Measurements from ENCODE around the gene CDC14A. TPM values are rescaled to one million over a fixed set of nuclear protein-coding genes. Genes with fewer than 3 reads are reported as not detected.

CDC14A gene
- polyA plus RNA-seq, 6 donors from 2014 or later = 6.1 to 17.1 (median 14.4) TPM

DNA sequence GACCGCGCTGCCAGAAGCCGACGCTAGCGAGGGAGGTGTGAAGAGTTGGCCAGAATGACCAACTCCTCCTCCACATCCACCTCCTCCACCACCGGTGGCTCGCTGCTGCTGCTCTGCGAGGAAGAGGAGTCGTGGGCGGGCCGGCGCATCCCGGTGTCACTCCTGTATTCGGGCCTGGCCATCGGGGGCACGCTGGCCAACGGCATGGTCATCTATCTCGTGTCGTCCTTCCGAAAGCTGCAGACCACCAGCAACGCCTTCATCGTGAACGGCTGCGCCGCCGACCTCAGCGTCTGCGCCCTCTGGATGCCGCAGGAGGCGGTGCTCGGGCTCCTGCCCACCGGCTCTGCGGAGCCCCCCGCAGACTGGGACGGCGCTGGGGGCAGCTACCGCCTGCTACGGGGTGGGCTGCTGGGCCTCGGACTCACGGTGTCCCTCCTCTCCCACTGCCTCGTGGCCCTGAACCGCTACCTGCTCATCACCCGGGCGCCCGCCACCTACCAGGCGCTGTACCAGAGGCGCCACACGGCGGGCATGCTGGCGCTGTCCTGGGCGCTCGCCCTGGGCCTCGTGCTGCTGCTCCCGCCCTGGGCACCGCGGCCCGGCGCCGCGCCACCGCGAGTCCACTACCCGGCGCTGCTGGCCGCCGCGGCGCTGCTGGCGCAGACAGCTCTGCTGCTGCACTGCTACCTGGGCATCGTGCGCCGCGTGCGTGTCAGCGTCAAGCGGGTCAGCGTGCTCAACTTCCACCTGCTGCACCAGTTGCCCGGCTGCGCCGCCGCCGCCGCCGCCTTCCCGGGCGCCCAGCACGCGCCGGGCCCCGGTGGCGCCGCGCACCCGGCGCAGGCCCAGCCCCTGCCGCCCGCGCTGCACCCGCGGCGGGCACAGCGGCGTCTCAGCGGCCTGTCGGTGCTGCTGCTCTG lies 186.9 kb downstream of the CDC14A start:
- ATAC-seq (ENCODE audit: low read depth in 2 of 2) (peak; percentile 35 to 40), DNase-seq (no peak)
- peaks cover 0 to 2% (median 0%) of the 10 kb centered on the region in 7 donors for H3K9me3 Mint-ChIP-seq
- peaks cover 41 to 66% (median 66%) of the 10 kb centered on the region in 3 donors for H3K27me3 Mint-ChIP-seq
- peaks cover 4 to 7% (median 6%) of the 10 kb centered on the region in 3 donors for H3K4me1 Mint-ChIP-seq
- no peak overlapping the region for H3K27ac Mint-ChIP-seq
- no peaks in the 10 kb centered on the region for H3K36me3 Mint-ChIP-seq
- peak overlapping the region in 7 of 8 donors; percentile 6 to 80 (median 63) for H3K4me3 Mint-ChIP-seq

DNA sequence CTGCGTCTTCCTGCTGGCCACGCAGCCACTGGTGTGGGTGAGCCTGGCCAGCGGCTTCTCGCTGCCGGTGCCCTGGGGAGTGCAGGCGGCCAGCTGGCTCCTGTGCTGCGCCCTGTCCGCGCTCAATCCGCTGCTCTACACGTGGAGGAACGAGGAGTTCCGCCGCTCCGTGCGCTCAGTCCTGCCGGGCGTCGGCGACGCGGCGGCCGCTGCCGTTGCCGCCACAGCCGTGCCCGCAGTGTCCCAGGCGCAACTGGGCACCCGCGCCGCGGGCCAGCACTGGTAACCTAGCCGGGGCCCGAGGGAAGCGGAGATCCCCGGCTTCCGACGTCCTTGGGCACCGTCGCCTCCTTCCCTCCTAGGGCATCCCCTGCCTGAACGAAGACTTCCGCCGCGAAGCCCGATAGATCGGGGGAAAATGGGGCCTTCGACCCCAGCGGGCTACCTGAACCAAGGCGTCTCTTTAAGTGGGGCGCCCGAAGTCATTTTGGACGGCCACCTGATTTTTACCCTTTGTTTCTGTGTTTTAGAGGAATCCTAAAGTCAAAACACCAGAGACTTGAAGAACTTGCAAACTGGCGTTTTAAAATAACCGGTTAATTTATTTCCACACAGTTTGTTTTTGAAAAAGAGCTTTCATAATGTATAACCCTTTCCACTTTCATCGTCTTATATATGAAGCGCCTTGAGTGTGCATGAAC lies 187.7 kb downstream of the CDC14A start:
- no peaks in the 10 kb centered on the region for H3K9me3 Mint-ChIP-seq
- H3K27me3 Mint-ChIP-seq = peaks cover 41 to 65% (median 61%) of the 10 kb centered on the region in 3 donors
- H3K36me3 Mint-ChIP-seq = no peaks in the 10 kb centered on the region
- peak; percentile 24 to 32 for ATAC-seq (ENCODE audit: low read depth in 2 of 2)
- DNase-seq = no peak
- peaks cover 4 to 7% (median 6%) of the 10 kb centered on the region in 3 donors for H3K4me1 Mint-ChIP-seq
- H3K27ac Mint-ChIP-seq = no peak overlapping the region
- H3K4me3 Mint-ChIP-seq = peak overlapping the region in 7 of 8 donors; percentile 15 to 81 (median 67)

DNA sequence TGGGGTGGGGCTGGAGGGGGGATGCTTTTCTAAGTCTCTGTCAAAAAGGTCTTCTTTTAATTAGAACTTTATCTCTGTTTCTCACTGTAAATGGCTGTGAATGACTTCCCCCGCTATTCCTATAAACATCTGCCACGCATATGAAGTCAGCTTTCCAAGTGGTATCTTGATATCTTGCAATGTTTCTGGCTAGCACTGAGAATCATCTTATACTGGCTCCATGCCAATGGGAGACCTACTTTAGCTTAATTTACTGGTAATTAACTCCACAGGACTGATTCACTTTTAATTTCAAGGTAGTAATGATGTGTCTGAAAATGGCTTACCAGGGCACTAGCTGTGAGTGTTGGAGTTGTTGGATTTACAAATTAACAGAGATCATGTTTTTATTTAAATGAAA lies 190.0 kb downstream of the CDC14A start:
- DNase-seq (no peak), ATAC-seq (ENCODE audit: low read depth in 2 of 2) (no peak)
- no peaks in the 10 kb centered on the region for H3K9me3 Mint-ChIP-seq
- peaks cover 19 to 42% (median 39%) of the 10 kb centered on the region in 3 donors for H3K27me3 Mint-ChIP-seq
- H3K36me3 Mint-ChIP-seq = no peaks in the 10 kb centered on the region
- H3K4me1 Mint-ChIP-seq = peaks cover 0 to 7% (median 0%) of the 10 kb centered on the region in 3 donors
- H3K4me3 Mint-ChIP-seq = no peak overlapping the region
- no peak overlapping the region for H3K27ac Mint-ChIP-seq

DNA sequence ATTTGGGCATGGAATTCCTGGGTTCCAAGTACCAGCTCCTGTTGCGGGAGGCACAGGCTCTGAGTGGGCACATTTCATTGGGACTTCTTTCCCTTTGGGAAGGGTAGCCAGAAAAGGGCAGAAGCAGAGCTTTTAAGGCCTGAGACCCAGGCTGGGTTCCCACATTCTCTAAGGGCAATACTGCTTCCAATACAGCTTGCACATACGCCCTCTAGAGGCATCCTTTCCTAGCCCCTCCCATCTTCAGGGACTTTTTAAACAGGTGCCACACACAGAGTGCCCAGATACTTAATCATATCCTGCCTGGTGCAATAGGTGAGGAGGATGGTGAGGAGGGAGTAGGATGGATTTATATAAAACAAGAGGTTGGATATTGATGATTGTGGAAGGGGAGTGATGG lies 191.3 kb downstream of the CDC14A start:
- DNase-seq = no peak
- no peaks in the 10 kb centered on the region for H3K9me3 Mint-ChIP-seq
- peaks cover 0 to 4% (median 0%) of the 10 kb centered on the region in 3 donors for H3K4me1 Mint-ChIP-seq
- H3K4me3 Mint-ChIP-seq = no peak overlapping the region
- peak in 1 of 2 donors; percentile 45 for ATAC-seq (ENCODE audit: low read depth in 2 of 2)
- H3K27ac Mint-ChIP-seq = no peak overlapping the region
- H3K27me3 Mint-ChIP-seq = peaks cover 16 to 30% (median 26%) of the 10 kb centered on the region in 3 donors
- H3K36me3 Mint-ChIP-seq = no peaks in the 10 kb centered on the region

DNA sequence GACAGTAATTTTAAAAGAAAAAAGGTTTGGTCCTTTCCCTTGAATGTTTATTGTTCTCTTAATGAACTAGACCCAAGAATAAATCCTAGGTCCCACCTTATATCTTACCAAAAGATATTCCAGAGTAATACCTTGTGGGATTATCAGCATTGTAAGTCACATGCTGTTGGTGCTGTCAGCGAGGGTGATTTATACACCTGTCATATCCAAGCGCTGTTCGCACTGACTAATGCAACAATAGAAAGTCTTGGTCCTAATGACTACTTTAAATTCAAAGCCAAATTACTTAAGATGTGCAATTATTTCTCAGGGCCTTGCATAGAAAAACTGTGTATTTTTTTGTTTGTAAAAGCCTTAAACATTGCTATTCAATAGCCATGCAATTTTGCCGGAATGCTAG lies 192.5 kb downstream of the CDC14A start:
- peaks cover 23 to 35% (median 31%) of the 10 kb centered on the region in 3 donors for H3K27me3 Mint-ChIP-seq
- no peak overlapping the region for H3K4me3 Mint-ChIP-seq
- no peak for ATAC-seq (ENCODE audit: low read depth in 2 of 2)

DNA sequence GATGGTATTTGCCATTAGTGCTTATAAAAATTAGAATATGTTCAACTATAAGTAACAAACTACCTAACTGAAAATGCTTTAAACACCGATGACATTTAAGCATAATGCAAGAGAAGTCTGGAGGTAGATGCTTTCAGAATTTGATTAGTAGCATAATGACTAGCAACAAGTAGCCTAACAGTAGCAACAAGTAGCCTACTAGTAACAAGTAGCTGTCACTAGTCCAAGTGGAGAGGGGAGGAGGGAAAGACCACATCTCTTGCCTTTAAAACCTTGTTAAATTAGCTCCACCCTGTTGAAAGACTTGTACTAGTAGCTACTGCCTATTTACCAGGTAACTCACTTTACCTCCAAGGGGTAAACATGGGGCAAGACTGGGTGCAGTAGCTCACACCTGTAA lies 193.5 kb downstream of the CDC14A start:
- Mint-ChIP-seq H3K4me3 (no peak overlapping the region), H3K4me1 (no peaks in the 10 kb centered on the region), H3K9me3 (peaks cover 0 to 16% (median 8%) of the 10 kb centered on the region in 7 donors), H3K27me3 (peaks cover 16 to 44% (median 23%) of the 10 kb centered on the region in 3 donors), H3K27ac (no peak overlapping the region), H3K36me3 (peaks cover 3 to 9% of the 10 kb centered on the region in 2 donors)
- DNase-seq (no peak), ATAC-seq (ENCODE audit: low read depth in 2 of 2) (no peak)

More for the DNA sequence above, 192.5 kb downstream of the CDC14A start:
- Mint-ChIP-seq H3K9me3 (peaks cover 0 to 5% (median 0%) of the 10 kb centered on the region in 7 donors), H3K36me3 (no peaks in the 10 kb centered on the region), H3K27ac (no peak overlapping the region), H3K4me1 (peaks cover 0 to 2% (median 0%) of the 10 kb centered on the region in 3 donors)
- DNase-seq = no peak

DNA sequence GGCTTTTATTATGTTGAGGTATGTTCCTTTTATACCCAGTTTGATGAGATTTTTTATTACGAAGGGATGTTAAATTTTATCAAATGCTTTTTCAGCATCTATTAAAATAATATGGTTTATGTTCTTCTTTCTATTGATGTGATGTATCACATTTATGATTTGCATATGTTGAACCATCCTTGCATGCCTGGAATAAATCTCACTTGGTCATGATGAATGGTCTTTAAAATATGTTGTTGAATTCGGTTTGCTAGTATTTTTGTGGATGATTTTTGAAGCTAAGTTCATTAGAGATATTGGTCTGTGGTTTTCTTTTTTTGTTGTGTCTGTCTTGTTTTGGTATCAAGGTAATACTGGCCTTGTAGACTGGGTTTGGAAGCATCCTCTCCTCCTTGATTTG lies 199.7 kb downstream of the CDC14A start:
- peaks cover 23 to 29% (median 25%) of the 10 kb centered on the region in 3 donors for H3K27me3 Mint-ChIP-seq
- H3K36me3 Mint-ChIP-seq = peaks cover 19 to 22% of the 10 kb centered on the region in 2 donors
- no peaks in the 10 kb centered on the region for H3K4me1 Mint-ChIP-seq
- H3K27ac Mint-ChIP-seq = peak overlapping the region in 1 of 6 donors; percentile 4
- H3K4me3 Mint-ChIP-seq = peak overlapping the region in 1 of 8 donors; percentile 37
- DNase-seq = no peak
- ATAC-seq (ENCODE audit: low read depth in 2 of 2) = no peak
- H3K9me3 Mint-ChIP-seq = peaks cover 11 to 74% (median 50%) of the 10 kb centered on the region in 7 donors

DNA sequence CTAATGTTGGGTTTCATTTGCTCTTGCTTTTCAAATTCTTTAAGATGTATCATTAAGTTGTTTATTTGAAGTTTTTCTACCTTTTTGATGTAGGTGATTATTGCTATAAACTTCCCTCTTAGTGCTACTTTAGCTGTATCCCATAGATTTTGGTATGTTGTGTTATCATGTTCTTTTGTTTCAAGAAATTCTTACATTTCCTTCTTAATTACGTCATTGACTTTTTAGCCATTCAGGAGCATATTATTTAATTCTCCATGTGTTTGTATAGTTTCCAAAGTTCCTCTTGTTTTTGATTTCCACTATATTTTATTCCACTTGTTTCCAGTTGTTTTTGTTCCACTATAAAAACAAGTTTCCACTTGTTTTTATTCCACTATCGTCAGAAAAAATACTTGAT lies 200.6 kb downstream of the CDC14A start:
- H3K27me3 Mint-ChIP-seq = peaks cover 23 to 36% (median 32%) of the 10 kb centered on the region in 3 donors
- no peak overlapping the region for H3K27ac Mint-ChIP-seq
- H3K4me3 Mint-ChIP-seq = no peak overlapping the region
- DNase-seq (no peak), ATAC-seq (ENCODE audit: low read depth in 2 of 2) (no peak)
- peaks cover 19 to 29% of the 10 kb centered on the region in 2 donors for H3K36me3 Mint-ChIP-seq
- peaks cover 19 to 82% (median 50%) of the 10 kb centered on the region in 7 donors for H3K9me3 Mint-ChIP-seq
- no peaks in the 10 kb centered on the region for H3K4me1 Mint-ChIP-seq

DNA sequence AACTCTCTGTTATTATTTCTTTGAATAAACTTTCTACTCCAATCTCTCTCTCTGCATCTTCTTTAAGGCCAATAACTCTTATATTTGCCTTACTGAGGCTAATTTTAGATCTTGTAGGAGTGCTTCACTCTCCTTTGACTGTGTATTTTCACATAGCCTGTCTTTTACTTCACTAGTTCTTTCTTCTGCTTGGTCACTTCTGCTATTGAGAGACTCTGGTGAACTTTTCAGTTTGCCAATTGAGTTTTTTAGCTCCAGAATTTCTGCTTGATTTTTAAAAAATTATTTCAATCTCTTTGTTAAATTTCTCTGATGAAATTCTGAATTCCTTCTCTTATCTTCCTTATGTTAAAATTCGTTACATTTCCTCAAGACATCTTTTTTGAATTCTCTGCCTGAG lies 203.9 kb downstream of the CDC14A start:
- ATAC-seq (ENCODE audit: low read depth in 2 of 2) = no peak
- Mint-ChIP-seq H3K27ac (peak overlapping the region in 1 of 6 donors; percentile 37), H3K36me3 (peaks cover 16 to 21% of the 10 kb centered on the region in 2 donors), H3K4me3 (no peak overlapping the region), H3K27me3 (peaks cover 17 to 30% (median 19%) of the 10 kb centered on the region in 3 donors), H3K4me1 (no peaks in the 10 kb centered on the region), H3K9me3 (peaks cover 14 to 71% (median 41%) of the 10 kb centered on the region in 7 donors)
- no peak for DNase-seq

DNA sequence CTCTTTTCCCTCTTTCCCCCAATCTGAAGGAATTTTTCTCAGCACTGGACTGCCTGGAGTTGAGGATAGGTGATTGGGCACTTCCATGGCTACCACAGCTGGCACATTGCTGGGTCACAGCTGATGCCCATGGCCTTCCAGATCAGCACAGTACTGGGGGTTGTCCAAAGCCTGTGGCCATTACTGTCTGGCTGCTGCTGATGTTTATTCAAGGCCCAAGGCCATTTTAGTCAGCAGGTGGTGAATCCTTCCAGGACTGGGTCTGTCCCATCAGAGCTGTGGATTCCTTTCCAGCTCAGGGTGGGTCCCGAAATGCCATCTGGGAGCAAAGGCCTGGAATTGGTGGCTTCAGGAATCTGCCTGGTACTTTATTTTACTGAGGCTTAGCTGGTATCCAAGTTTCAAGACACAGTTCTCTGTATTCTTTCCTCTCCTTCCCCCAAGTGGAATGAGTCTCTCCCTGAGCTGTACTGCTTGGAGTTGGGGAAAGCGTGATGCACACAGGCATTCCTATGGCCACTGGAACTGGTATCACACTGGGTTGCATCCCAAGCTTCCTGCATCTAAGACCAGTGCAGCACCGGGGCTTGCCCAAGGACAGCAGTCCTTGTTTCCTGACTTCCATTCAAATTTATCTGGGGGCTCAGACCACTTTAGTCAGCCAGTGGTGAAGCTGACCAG lies 204.8 kb downstream of the CDC14A start:
- Mint-ChIP-seq H3K4me1 (no peaks in the 10 kb centered on the region), H3K27me3 (peaks cover 18 to 27% (median 24%) of the 10 kb centered on the region in 3 donors), H3K9me3 (peaks cover 14 to 63% (median 36%) of the 10 kb centered on the region in 7 donors), H3K4me3 (no peak overlapping the region), H3K27ac (peak overlapping the region in 1 of 6 donors; percentile 64), H3K36me3 (peaks cover 16 to 21% of the 10 kb centered on the region in 2 donors)
- no peak for ATAC-seq (ENCODE audit: low read depth in 2 of 2)
- no peak for DNase-seq

DNA sequence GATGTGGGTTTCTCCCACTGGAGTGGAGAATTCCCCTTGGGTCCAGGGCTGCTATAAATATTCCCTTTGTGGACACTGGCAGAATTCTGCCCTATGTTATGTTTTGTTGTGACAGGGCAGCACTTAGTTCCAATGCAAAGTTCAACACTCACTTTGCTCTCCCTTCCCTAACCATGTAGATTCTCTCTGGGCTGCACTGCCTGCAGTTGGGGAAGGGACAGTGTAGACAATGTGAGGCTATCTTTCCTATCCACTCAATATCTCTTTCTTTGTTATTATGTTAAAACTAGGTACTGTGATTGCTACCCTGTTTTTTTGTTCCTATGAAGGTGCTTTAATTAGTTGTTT lies 205.3 kb downstream of the CDC14A start:
- Mint-ChIP-seq H3K27me3 (peaks cover 14 to 24% (median 23%) of the 10 kb centered on the region in 3 donors), H3K4me3 (no peak overlapping the region), H3K9me3 (peaks cover 14 to 57% (median 31%) of the 10 kb centered on the region in 7 donors), H3K36me3 (peaks cover 11 to 21% of the 10 kb centered on the region in 2 donors), H3K27ac (no peak overlapping the region), H3K4me1 (no peaks in the 10 kb centered on the region)
- no peak for ATAC-seq (ENCODE audit: low read depth in 2 of 2)
- DNase-seq = no peak

DNA sequence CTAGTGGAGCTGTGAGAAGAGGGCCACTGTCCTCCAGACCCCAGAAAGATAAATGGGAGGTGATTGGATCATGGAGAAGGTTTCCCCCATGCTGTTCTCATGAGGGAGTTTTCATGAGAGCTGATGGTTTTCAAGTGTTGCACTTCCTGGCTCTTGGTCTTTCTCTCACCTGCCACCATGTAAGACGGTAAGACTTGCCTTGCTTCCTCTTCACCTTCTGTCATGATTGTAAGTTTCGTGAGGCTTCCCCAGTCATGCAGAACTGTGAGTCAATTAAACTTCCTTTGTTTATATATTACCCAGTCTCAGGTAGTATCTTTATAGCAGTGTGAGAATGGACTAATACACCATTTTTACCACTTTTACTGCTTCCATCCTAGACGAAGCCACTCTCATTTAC lies 213.2 kb downstream of the CDC14A start:
- H3K36me3 Mint-ChIP-seq = peaks cover 0 to 5% of the 10 kb centered on the region in 2 donors
- no peak overlapping the region for H3K4me3 Mint-ChIP-seq
- peak overlapping the region in 1 of 6 donors; percentile 28 for H3K27ac Mint-ChIP-seq
- peaks cover 0 to 7% (median 5%) of the 10 kb centered on the region in 3 donors for H3K4me1 Mint-ChIP-seq
- no peak for DNase-seq
- peaks cover 1 to 14% (median 8%) of the 10 kb centered on the region in 7 donors for H3K9me3 Mint-ChIP-seq
- H3K27me3 Mint-ChIP-seq = peaks cover 12 to 17% (median 12%) of the 10 kb centered on the region in 3 donors
- ATAC-seq (ENCODE audit: low read depth in 2 of 2) = peak; percentile 16 to 57
